HG02870 (cell line): ENCODE measurements around the gene GBA2.

Experiments
- ATAC-seq: cut with Tn5 transposase; IDR thresholded peaks from one replicate; pipeline ENCODE4 v1.9.1; 2021; ENCODE audit warnings: mild to moderate bottlenecking, moderate library complexity; ENCODE audit not compliant: unreplicated experiment

Gene GBA2

DNA sequence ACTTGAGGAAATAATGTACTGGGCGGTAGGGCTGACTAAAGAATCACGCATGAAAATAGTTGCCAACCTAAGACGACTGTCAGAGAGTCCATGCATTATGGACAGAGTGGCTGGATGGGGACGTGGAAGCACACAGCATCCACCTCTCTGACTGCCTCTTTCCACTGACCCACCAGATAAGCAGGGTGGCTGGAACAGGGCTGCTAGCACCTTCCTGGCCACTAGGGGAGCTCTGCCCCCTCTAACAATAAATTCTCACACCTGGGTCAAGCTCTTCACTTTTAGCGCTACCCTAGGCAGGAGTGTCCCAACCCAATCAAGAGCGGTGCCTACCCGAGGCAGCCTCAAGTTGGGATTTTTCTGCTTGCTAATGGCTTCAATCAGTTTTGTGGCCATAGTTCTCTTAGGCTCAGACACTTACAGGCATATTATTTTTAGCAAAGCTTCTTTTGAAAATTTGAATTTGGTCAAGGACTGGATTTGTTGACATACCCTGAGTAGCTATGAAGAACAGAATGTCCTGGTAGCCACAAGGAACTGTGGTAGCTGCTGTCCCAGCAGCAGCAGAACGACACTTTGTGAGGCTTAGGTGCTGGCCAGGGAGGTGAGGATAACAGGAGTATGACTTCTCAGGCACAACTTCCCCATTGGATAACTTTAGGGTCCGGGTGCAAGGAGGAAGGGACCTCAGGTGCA, 52.4 kb downstream of the GBA2 start:
- peak; percentile 68 for ATAC-seq

DNA sequence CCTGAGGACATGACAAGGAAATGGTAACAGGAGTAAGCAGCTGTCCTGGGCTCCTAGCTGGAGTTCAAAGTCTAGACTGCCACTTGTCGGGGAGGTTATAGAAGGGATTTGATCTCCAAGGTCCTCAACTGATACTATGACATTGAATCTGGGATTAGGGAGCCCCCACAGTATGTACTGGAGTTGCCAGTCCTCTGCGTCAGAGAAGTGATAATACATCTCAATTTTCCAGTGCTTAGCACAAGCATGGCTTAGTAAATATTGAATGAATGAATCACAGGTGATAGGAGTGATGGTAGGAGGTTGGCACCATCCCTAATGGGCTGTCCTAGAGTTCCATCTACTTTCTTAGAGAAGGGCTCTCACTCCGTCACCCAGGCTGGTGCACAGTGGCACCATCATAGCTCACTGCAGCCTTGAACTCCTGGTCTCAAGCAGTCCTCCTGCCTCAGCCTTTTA, 53.1 kb downstream of the GBA2 start:
- no peak for ATAC-seq

DNA sequence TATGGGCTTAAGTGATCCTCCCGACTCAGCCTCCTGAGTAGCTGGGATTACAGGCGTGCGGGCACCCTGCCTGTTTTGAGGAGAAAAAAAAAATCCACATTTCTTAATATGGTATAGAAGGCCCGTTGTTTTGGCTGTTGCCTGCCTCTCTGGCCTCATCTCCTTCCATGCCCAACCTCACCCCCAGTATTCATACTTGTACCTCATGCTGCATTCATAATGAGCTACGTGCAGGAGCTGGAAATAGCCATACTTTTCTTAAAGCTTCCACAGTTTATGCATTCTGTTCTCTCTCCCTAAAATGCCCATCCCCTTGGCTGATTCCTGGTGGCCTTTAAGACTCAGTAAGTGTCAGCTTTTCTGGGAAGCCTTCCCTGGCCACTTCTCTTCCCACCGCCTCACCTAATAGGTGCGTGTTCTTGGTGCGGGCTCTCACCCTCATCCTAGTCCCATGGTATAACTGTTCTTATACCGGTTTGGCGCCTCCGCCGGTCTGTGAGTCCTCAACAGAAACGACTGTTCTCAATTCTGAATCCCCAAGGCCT, 57.2 kb downstream of the GBA2 start:
- ATAC-seq: no peak

DNA sequence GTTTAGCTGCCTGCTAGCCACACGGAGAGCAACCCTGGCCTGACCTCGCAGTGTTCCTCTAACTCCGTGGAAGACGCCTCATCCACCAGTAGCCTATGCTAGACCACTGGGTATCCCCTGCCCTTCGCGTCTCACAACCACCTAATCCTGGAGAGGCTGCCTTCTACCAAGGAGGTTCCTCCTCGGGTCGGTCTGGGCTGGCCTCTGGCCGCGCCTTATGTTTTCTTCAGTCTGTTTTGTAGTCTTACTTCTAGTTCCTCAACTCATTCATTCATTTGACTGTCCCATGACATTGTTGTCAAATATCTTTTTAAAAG, 57.7 kb downstream of the GBA2 start:
- no peak for ATAC-seq

DNA sequence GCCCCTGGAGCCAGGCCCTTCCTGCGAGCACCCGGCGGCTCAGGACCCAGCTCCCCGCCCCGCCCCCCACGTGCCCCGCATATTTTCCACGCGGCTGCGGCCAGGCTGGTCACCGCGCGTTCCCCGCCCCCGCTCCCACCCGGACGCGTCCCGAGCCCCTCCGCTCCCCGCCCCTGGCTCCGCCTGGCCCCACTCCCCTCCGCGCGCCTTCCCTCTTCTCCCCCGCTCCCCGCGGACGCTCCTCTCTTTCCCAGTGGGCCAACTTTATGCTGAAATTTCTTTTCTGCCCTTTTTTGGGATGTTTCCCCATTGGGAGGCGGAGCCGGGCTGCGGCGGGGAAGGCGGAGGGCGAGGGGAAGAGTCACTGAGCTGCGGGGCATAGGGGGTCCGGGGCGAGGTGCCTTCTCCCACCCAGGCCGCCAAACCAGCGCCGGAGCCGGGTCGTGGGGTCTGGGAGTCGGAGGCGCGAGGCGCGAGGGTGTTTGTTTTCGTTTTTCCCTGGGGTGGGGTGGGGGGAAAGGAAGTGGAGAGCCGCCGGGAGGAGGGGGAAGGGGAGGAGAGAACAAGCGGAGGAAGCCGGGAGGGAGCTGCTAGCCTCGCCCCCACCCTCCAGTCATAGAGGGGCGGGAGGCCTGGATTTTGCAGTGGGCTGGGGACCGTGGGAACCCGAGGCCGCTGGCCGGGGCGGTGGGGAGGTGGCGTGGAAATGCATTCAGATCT, 58.3 kb downstream of the GBA2 start:
- no peak for ATAC-seq

DNA sequence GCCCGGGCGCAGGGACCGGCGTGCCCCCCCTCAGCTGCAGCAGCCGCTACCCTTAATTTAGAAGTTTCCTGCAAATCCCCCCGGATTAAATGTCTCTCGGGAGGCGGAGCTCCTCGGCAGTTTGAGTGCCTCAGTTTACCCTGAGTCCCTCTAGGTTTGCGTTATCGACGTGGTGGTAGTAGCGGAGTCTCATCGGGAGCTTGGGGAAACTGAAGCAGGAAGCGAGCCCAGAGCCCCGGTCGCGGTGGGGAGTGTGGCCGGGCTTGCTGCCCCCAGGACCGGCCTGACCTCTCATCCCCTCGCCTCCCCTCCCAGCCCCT, 58.8 kb downstream of the GBA2 start:
- ATAC-seq: no peak

DNA sequence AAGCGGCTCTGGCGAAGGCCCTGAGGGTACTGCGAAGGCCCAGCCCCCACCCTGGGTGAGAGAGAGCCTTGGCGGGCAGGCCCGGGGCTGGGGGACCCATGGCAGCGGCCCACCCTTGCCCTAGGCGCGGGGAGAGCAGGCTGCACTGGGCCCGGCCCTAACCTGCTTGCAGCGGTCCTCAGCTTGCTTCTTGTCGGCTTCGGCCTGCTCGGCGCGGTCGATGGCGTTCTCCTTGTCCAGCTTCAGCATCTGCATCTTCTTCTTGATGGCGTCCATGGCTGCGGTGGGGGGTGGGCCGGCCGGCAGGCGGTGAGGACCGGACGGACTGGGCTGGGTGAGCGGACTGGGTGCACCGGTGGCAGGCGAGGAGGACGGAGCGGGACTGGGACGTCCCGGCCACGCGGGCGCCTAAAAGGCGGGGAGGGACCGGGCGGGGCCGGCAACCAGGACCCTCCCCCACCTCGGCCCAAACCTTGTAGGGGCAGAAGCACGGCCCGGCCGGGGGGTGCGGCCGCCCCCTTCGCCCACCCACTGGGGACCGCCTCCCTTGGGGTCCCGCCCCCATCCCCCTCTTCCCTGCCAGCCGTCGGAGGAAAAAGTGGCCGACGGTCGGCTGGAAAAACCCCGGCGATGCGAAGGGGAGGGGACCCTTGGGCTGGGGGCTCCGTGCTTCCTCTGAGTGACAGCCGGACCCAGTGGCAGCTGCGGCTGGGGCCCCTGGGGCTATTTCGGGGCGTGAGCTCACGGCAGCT, 59.3 kb downstream of the GBA2 start, which contains the start of gene TPM2:
Gene TPM2, minus strand, starts transcription at position 384 of the 752 bp plus-strand sequence. Its CDS starts 108 bp downstream, at position 276.
- no peak for ATAC-seq

DNA sequence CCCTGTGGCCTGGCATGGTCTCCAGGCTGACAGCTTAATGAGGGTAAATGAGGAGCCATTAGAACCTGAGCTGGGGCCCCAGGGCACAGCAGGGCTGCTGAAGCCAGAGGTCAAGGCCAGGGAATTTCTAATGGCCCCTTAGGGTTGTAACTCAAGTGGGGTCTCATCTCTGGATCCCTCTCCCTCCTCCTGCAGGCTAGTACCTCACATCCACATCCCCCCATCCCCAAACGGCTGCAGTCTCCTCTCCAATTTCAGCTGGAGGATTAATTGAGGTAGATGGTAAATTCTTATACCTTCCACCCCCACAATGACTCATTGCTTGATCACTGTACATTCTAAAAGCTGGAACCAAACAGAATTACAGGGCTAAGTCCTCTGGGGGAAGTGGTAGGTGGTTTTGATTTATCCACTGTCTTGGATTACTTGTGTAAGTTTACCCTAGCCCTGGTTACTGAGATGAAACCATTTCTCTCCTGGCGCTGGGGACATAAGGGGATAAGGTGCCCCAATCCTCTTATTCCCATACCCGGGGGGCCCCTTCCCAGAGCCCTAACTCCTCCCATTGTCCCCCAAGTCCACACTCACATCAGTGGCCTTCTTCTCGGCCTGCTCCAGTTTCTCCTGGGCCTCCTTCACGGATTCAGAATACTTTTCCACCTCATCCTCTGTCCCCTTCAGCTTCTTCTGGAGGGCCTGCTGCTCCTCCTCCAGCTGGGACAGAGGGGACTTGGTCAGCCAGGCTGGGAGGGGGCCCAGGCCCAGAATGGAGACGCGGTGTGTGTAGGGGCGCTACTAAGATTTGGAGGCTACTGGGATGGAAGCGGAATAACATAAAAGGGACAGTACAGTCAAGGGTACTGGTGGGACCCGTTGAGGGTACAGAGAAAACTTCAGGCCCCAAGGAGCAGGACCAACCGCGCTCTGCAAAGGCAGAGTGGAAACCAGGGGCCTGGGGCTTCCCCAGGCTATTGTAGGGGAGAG, 60.2 kb downstream of the GBA2 start:
- ATAC-seq: no peak

DNA sequence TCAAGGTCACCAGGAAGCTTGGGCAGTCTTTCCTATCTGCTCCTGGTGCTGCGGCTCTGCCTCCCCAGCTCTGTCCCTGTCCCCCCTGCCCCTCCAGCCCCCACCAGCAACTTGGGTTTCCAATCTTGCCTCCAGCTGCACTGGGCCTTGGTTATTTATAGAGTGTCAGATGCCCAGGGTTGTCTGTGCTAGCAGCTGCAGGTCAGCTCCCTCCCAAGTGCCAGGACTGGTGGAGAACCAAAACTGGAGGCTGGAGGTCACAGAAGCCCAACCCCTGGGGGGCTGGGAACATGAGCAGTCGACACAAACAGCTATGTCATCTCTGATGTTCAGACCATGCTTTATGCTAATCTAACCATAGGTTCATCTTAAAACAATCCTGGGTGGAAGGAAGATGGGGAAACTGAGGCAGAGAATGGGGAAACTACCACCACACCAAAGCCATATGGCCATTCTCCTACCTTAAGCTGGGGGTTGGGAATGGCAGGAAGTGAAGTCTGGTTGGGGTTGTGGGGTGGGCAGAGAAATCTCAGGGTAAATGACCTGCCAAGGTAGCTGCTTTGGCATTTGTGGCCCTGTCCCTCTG, 61.0 kb downstream of the GBA2 start:
- ATAC-seq: no peak

DNA sequence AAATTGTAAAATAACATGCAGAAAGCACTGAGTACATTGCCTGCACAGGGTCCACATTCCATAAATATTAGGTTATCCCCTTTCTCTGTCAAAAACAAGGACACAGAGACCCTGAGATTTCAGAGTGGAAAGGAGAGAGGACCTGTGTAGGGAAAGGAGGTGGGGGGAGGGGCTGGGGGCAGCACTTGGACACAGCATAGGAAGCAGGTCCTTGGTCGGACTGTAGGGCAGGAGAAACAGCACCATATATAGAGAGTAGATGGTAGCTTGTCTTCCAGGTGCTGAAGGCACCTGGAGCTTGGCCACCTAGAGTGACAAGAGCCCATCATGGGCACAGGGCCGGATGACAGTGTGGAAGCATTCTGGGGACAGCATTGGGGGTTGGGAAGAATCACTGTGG, 61.7 kb downstream of the GBA2 start:
- no peak for ATAC-seq
